GM12874 (cell line): Measurements from ENCODE around the gene ATP7A.

Source experiments
- TF ChIP-seq, protein P1 (sequence below): IDR thresholded peaks from 2 replicates; pipeline ENCODE4 v1.5.1; 2011; ENCODE audit warnings: low read depth, mild to moderate bottlenecking, control low read depth, low read length, moderate library complexity; ENCODE audit not compliant: insufficient read depth

ATP7A gene

DNA sequence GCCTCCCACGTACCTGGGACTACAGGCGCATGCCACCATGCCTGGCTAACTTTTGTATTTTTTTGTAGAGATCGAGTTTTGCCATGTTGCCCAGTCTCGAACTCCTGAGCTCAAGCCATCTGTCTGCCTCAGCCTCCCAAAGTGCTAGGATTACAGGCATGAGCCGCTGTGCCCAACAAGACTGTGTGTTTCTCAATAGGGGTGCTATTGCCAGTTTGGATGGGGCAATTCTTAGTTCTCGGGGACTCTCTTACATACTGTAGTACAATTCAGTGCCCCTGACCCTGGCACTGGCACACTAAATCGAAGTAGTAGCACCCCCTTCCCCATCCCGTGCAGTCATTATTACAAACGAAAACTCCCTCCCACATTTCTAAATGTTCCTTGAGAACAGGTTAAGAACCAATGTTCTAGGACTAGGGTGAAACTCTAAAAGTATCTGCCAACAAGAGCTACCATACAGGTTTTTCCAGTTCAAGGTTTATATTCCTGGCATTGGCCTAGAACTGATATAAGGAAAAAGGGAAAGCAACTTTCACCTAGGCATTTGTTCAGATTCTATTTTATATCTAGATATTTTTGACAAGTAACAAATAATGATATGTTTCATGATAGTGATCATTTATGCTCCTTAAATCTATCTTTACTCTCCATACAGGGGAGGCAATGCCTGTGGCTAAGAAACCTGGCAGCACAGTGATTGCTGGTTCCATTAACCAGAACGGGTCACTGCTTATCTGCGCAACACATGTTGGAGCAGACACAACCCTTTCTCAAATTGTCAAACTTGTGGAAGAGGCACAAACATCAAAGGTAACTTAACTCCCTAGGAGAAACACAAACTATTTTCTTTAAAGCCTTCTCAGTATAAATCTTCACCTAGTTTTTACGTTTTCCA lies 109.3 kb downstream of the ATP7A start:
- TF ChIP-seq, protein P1, sequence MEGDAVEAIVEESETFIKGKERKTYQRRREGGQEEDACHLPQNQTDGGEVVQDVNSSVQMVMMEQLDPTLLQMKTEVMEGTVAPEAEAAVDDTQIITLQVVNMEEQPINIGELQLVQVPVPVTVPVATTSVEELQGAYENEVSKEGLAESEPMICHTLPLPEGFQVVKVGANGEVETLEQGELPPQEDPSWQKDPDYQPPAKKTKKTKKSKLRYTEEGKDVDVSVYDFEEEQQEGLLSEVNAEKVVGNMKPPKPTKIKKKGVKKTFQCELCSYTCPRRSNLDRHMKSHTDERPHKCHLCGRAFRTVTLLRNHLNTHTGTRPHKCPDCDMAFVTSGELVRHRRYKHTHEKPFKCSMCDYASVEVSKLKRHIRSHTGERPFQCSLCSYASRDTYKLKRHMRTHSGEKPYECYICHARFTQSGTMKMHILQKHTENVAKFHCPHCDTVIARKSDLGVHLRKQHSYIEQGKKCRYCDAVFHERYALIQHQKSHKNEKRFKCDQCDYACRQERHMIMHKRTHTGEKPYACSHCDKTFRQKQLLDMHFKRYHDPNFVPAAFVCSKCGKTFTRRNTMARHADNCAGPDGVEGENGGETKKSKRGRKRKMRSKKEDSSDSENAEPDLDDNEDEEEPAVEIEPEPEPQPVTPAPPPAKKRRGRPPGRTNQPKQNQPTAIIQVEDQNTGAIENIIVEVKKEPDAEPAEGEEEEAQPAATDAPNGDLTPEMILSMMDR = no peak

DNA sequence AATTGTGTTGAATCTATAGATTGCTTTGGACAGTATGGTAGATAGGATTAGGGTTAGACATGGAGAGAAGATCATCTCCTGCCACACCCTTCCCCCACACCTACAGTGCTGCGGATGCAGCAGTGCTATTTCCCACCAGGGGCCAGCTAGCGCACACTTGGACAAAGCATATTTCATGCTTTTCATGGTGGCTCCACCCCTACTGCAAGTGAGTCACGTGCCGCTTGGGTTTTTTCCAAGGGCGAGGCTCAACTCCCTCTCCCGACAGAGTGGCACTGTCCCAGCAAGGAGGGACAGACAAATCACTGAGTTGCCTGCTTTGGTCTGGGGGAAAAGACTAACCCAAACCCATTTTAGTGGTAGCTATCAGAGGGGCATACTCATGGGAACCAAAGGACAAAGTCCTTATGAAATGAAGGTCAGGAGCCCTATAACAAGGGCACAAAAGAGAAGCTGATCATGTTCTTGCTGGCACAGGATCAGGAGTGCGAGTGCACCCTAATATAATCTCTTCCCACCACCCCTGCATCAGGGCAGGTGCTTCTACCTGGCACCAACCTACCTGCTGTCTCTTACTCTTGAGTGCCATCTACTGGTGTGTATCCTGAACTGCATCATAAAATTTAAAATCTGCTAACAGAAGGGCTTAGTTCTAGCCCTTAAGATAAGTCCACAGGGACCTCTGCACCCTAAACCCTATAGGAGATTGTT lies 114.0 kb downstream of the ATP7A start:
- TF ChIP-seq, protein P1 = peak; percentile 52

DNA sequence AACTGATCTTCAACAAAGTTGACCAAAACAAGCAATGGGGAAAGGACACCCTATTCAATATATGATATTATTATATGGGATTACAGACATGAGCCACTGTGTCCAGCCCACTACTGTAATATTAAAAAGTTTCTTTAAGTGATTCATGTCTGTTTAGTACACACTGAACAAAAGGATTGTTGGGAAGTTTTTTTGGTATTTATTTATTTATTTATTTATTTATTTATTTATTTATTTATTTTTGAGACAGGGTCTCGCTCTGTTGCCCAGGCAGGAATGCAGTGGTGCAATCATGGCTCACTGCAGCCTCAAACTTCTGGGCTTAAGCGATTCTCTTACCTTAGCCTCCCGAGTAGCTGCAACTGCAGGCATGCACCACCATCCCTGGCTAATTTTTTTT lies 117.3 kb downstream of the ATP7A start:
- TF ChIP-seq, protein P1 = no peak

DNA sequence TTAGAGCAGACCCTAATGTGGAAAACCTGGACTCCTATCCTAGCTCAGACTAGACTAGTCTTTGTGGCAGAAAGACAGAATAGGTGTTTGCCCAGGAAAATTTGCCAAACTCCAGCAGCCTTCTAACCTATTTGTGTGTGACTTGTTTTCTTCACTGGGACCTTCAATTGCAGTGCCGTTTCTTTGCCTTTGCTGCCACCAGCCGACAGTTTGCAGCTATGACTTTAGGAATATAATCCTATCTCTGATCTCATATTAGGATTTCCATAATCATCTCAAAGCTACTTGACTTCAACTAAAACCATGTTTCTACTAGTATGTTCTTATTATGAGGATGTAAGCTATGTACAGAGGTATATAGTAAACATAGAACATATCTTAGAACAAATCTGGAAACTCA lies 119.2 kb downstream of the ATP7A start:
- TF ChIP-seq, protein P1 = no peak

DNA sequence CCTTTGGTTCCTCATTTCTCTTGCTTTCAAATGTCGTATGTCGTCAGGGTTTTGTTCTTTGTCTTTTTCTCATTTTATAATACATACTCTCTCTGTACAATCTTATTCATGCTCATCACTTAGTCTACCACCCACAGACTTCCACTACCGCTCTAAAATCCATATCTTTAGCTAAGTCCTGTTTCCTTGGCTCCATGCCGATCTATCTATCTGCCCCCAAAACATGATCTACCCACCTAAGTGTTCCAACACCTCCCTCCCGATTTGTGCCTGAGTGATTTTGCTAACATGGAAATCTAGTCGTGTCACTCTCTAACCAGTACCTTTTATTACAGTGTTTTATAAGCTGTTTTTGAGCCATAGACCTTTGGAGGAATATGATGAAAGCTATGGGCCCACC lies 124.6 kb downstream of the ATP7A start:
- TF ChIP-seq, protein P1 = no peak

DNA sequence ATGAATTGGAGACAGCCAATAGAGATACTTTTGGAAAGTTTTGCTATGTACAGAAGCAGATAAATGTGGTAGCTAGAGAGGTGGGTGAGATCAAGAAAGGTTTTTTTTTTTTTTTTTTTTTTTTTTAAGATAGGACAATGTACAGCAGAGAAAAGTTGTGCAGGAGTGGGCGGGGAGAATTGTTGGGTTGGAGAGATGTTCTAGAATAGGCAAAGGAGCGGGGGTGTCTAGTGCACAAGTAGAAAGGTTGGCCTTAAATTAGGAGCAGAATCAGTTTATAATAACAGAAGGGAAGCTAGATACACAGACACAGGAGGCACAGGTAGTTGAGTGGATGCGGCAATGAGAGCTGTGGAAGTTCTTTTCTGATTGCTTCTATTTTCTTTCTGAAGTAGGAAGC lies 127.4 kb downstream of the ATP7A start:
- TF ChIP-seq, protein P1 = no peak

DNA sequence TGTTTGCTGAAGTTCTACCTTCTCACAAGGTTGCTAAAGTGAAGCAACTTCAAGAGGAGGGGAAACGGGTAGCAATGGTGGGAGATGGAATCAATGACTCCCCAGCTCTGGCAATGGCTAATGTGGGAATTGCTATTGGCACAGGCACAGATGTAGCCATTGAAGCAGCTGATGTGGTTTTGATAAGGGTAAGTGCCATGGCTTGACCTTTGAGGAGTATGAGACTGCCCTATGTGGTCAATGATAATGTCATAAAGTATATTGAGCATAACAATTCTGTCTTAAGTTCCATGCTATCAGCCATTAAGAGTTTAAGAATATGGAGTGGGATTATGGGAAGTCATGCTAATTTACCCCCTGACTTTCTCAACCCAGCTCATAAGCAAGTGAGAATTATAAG lies 132.1 kb downstream of the ATP7A start:
- TF ChIP-seq, protein P1 = no peak
